ENCODE measurements around the gene GLT1D1. TPM values are rescaled to one million over a fixed set of nuclear protein-coding genes. Genes with fewer than 3 reads are reported as not detected.
A peak's percentile ranks its signal among the peaks of the same experiment; 100 is the strongest.

GLT1D1 gene
- total RNA-seq, 4 donors from 2014 or later = not detected

DNA sequence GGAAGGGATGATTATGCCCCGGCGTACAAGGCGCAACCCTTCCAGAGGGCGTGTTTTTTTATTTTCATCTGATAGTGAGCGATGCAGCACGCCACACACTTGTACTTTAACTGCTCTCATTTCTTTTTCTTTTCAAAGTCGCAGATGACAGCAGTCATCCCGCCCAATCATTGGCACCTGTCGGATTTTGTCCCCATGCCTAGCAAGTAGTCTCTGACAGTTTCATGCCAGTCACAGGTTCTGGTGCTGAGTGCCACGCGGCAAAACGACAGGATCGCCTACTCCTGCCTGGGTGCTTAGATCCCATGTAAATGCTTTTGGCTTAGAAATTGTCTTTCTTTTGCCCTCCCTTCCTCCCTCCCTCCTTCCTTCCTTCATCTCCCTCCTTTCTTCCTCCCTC is 117.7 kb downstream of the GLT1D1 start:
- no peaks in the 10 kb centered on the region for H3K4me1 ChIP-seq
- no peak for DNase-seq
- no peaks in the 10 kb centered on the region for H3K36me3 ChIP-seq
- no peak for TF ChIP-seq POLR2A (IDR thresholded peaks at IDR 0.05)
- TF ChIP-seq, protein P1, sequence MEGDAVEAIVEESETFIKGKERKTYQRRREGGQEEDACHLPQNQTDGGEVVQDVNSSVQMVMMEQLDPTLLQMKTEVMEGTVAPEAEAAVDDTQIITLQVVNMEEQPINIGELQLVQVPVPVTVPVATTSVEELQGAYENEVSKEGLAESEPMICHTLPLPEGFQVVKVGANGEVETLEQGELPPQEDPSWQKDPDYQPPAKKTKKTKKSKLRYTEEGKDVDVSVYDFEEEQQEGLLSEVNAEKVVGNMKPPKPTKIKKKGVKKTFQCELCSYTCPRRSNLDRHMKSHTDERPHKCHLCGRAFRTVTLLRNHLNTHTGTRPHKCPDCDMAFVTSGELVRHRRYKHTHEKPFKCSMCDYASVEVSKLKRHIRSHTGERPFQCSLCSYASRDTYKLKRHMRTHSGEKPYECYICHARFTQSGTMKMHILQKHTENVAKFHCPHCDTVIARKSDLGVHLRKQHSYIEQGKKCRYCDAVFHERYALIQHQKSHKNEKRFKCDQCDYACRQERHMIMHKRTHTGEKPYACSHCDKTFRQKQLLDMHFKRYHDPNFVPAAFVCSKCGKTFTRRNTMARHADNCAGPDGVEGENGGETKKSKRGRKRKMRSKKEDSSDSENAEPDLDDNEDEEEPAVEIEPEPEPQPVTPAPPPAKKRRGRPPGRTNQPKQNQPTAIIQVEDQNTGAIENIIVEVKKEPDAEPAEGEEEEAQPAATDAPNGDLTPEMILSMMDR (IDR thresholded peaks at IDR 0.05) = no peak
- H3K4me3 ChIP-seq = no peak overlapping the region
- no peaks in the 10 kb centered on the region for H3K27me3 ChIP-seq
- no peak overlapping the region for H3K27ac ChIP-seq
- H3K9me3 ChIP-seq = no peaks in the 10 kb centered on the region

DNA sequence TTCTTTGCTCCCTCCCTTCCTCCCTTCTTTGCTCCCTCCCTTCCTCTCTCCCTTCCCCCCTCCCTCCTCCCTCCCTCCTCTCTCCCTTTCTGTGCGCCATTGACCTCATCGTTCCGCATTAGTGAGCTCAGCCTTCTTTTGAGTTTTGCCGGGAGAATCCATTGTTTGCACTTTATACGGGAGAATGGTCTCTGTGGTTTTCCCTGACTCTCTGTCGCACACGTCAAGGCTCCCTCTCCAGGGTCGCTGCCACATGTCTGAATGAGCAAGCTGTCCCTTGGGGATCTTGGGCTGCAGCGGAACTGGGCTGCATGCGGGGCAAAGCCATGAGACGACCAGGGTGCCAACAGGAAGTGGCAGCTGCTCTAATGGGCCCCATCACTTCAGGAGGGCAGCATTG is 118.5 kb downstream of the GLT1D1 start:
- TF ChIP-seq, protein P1 (IDR thresholded peaks at IDR 0.05) = no peak
- no peak for TF ChIP-seq POLR2A (IDR thresholded peaks at IDR 0.05)
- DNase-seq = no peak
- Histone ChIP-seq H3K4me3 (no peak overlapping the region), H3K9me3 (no peaks in the 10 kb centered on the region), H3K36me3 (no peaks in the 10 kb centered on the region), H3K27me3 (no peaks in the 10 kb centered on the region), H3K4me1 (no peaks in the 10 kb centered on the region), H3K27ac (no peak overlapping the region)

DNA sequence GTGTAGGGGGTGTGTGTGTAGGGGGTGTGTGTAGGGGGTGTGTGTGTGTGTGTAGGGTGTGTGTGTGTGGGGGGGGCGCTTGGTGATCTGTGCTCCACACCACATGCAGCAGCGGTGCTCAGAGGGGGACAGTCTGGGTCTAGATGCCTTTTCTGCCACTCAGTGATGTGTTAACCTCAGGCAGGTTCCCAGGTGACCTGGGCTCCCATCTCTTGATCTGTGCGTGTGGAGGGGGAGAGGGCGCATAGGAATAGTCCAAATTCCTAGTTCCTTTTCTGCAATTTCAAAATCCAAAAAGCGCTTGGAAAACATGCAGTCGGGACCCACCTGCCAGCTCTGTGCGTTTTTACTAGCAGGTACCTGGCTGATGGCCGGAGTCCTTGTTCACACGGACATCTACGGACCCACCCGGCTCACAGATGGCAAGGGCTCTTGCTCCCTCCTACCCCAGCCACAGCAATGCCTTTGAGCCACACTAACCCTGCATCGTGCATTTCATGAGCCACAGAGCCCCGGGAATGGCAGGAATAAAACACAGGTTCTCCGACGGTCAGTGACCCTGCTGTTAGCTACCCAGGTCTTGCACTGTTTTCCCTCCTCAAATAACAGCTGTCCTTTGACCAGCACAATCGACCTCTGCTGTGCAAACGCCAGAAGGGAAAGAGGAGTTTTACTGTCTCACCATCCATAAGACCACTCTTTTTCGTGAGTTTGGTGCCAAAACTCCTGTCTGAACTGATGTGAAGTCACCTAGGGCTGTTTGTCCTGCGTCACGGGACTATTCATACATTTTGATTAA is 120.8 kb downstream of the GLT1D1 start:
- Histone ChIP-seq H3K27ac (no peak overlapping the region), H3K27me3 (no peaks in the 10 kb centered on the region), H3K4me3 (no peak overlapping the region), H3K9me3 (no peaks in the 10 kb centered on the region), H3K36me3 (no peaks in the 10 kb centered on the region), H3K4me1 (no peaks in the 10 kb centered on the region)
- no peak for DNase-seq
- TF ChIP-seq, protein P1 (IDR thresholded peaks at IDR 0.05) = no peak

DNA sequence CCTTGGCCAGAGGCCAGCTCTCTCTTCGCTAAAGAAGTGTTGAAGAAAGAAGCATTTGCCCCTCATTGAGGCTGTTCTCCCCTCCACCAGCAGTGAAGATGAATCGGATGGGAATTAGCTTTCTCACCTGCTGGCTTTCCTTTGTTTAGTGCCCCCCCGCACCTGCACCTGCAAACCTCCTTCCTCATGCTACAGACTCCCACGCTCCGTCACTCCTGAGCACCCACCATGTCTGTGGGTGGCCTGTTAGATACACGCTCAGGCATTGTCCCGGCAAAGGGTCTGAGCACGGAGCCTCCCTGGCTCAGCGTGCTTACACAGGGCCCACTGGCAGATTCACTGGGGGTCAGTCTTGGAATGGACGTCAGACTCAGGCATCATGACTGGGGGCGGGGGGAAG is 121.6 kb downstream of the GLT1D1 start:
- TF ChIP-seq, protein P1 (IDR thresholded peaks at IDR 0.05) = no peak
- TF ChIP-seq POLR2A (IDR thresholded peaks at IDR 0.05) = no peak
- no peaks in the 10 kb centered on the region for H3K27me3 ChIP-seq

DNA sequence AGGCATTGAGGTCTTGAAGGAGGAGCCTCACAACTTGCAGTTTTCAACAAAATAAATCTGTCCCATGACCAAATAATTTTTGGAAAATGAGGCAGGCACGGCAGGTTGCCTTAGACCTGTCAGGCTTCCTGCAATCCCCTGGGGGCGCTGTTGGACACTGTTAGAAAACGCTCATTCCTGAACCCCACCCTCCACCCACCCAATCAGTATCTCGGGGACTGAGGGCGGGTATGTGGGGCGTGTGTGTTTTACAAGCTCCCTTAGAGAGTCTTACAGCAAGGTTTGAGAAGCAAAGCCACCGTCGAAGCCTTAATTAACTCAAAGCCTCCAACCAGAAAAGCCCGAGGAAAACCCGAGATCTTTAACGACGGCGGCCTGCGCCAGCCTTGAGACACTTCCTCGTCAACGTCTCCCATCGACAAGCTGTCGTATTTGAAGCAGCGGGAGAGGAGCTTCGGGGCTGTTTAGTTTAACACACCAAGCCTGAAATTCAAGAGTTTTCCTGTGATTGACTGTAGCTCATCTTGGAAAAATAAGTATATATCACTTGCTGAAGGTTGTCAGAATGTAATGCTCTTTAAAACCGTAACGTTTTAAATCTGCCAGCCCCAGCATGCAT is 123.0 kb downstream of the GLT1D1 start:
- Histone ChIP-seq H3K9me3 (no peaks in the 10 kb centered on the region), H3K27me3 (no peaks in the 10 kb centered on the region), H3K36me3 (no peaks in the 10 kb centered on the region), H3K27ac (no peak overlapping the region), H3K4me1 (no peaks in the 10 kb centered on the region), H3K4me3 (no peak overlapping the region)
- TF ChIP-seq, protein P1 (IDR thresholded peaks at IDR 0.05) = peak in 2 of 6 experiments; percentile 14 to 40
- TF ChIP-seq POLR2A (IDR thresholded peaks at IDR 0.05) = no peak
- no peak for DNase-seq

More for the DNA sequence above, 121.6 kb downstream of the GLT1D1 start:
- DNase-seq = no peak
- no peaks in the 10 kb centered on the region for H3K4me1 ChIP-seq
- H3K4me3 ChIP-seq = no peak overlapping the region
- H3K36me3 ChIP-seq = no peaks in the 10 kb centered on the region
- no peak overlapping the region for H3K27ac ChIP-seq
- no peaks in the 10 kb centered on the region for H3K9me3 ChIP-seq

All from Peyer's patch (tissue), 4 donors.